Parathyroid adenoma (tissue), 2 donors: Measurements from ENCODE around the gene ST6GALNAC3.

Experiments
- H2AFZ ChIP-seq: fragments of 300-600 bp; sonication (generic); one replicate; pipeline ENCODE4 v1.7.0; 2017; ENCODE audit warnings: antibody characterized with exemption, mild to moderate bottlenecking
- H3K27ac ChIP-seq: fragments of 300-600 bp; sonication (generic); one replicate; pipeline ENCODE4 v1.7.0; 2017
- H3K27me3 ChIP-seq: fragments of 300-600 bp; sonication (generic); one replicate; pipeline ENCODE4 v1.7.0; 2017; ENCODE audit warnings: low read length; ENCODE audit not compliant: control insufficient read depth, insufficient read depth
- H3K36me3 ChIP-seq: fragments of 300-600 bp; sonication (generic); one replicate; pipeline ENCODE4 v1.7.0; 2017; ENCODE audit warnings: low read length; ENCODE audit not compliant: control insufficient read depth, insufficient read depth
- H3K4me1 ChIP-seq: fragments of 300-600 bp; sonication (generic); one replicate; pipeline ENCODE4 v1.7.0; 2017; ENCODE audit warnings: control low read depth
- H3K4me2 ChIP-seq: fragments of 300-600 bp; sonication (generic); one replicate; pipeline ENCODE4 v1.7.0; 2017; ENCODE audit warnings: low read length
- H3K4me3 ChIP-seq: fragments of 300-600 bp; sonication (generic); one replicate; pipeline ENCODE4 v1.7.0; 2017; ENCODE audit warnings: low read depth, low read length
- H3K79me2 ChIP-seq: fragments of 300-600 bp; sonication (generic); one replicate; pipeline ENCODE4 v1.7.0; 2017; ENCODE audit warnings: control low read depth
- H3K9ac ChIP-seq: fragments of 300-600 bp; sonication (generic); one replicate; pipeline ENCODE4 v1.7.0; 2017; ENCODE audit warnings: mild to moderate bottlenecking
- H3K9me3 ChIP-seq: fragments of 300-600 bp; sonication (generic); one replicate; pipeline ENCODE4 v1.7.0; 2017; ENCODE audit warnings: low read length; ENCODE audit not compliant: control insufficient read depth
- CTCF ChIP-seq: fragments of 300-600 bp; sonication (generic); IDR thresholded peaks from one replicate; pipeline ENCODE4 v1.7.0; 2017; ENCODE audit warnings: antibody characterized with exemption, mild to moderate bottlenecking
- donor health status: primary hyperparathyroidism.

Gene ST6GALNAC3

GRCh38 chr1:76580206-76580605, 505.7 kb downstream of the ST6GALNAC3 start:
- H3K79me2 ChIP-seq: no peaks in the 10 kb centered on the region
- H3K27me3 ChIP-seq: no peaks in the 10 kb centered on the region
- H3K27ac ChIP-seq: no peak overlapping the region
- H3K9me3 ChIP-seq: no peaks in the 10 kb centered on the region
- no peaks in the 10 kb centered on the region for H3K4me1 ChIP-seq
- no peak for TF ChIP-seq CTCF
- H2AFZ ChIP-seq: no peak overlapping the region
- no peak overlapping the region for H3K4me2 ChIP-seq
- H3K36me3 ChIP-seq: no peaks in the 10 kb centered on the region
- H3K4me3 ChIP-seq: no peak overlapping the region
- no peak overlapping the region for H3K9ac ChIP-seq

GRCh38 chr1:76581712-76582111, 507.2 kb downstream of the ST6GALNAC3 start:
- no peaks in the 10 kb centered on the region for H3K36me3 ChIP-seq
- H3K9ac ChIP-seq: no peak overlapping the region
- H3K27me3 ChIP-seq: no peaks in the 10 kb centered on the region
- H3K4me1 ChIP-seq: no peaks in the 10 kb centered on the region
- no peak overlapping the region for H3K4me3 ChIP-seq
- H3K9me3 ChIP-seq: no peaks in the 10 kb centered on the region
- no peak overlapping the region for H3K4me2 ChIP-seq
- no peak for TF ChIP-seq CTCF
- no peak overlapping the region for H2AFZ ChIP-seq
- no peaks in the 10 kb centered on the region for H3K79me2 ChIP-seq
- no peak overlapping the region for H3K27ac ChIP-seq

GRCh38 chr1:76583235-76583868, 508.8 kb downstream of the ST6GALNAC3 start:
- no peaks in the 10 kb centered on the region for H3K27me3 ChIP-seq
- H3K9me3 ChIP-seq: no peaks in the 10 kb centered on the region
- no peaks in the 10 kb centered on the region for H3K79me2 ChIP-seq
- no peak overlapping the region for H3K27ac ChIP-seq
- no peaks in the 10 kb centered on the region for H3K36me3 ChIP-seq
- no peak for TF ChIP-seq CTCF
- H3K4me3 ChIP-seq: no peak overlapping the region
- H3K4me2 ChIP-seq: no peak overlapping the region
- H2AFZ ChIP-seq: no peak overlapping the region
- no peak overlapping the region for H3K9ac ChIP-seq
- H3K4me1 ChIP-seq: no peaks in the 10 kb centered on the region

GRCh38 chr1:76583875-76584477, 509.4 kb downstream of the ST6GALNAC3 start:
- Histone ChIP-seq H3K27me3 (no peaks in the 10 kb centered on the region), H3K9me3 (no peaks in the 10 kb centered on the region), H3K36me3 (no peaks in the 10 kb centered on the region), H2AFZ (no peak overlapping the region), H3K79me2 (no peaks in the 10 kb centered on the region), H3K4me2 (no peak overlapping the region), H3K27ac (no peak overlapping the region), H3K4me3 (no peak overlapping the region), H3K4me1 (no peaks in the 10 kb centered on the region), H3K9ac (no peak overlapping the region)
- no peak for TF ChIP-seq CTCF
